Loucy (cell line): ENCODE data around the gene TPSB2.

Experiments
- H2AFZ ChIP-seq: fragments of 200-600 bp; sonication (generic); 2 replicates; pipeline ENCODE4 v1.6.0; 2016; ENCODE audit warnings: antibody characterized with exemption, mild to moderate bottlenecking, low read length, moderate library complexity
- H3F3A ChIP-seq: fragments of 200-600 bp; 2 replicates; pipeline ENCODE4 v1.6.0; 2016; ENCODE audit warnings: antibody characterized with exemption, low read depth, mild to moderate bottlenecking
- H3K27me3 ChIP-seq: fragments of 200-600 bp; sonication (generic); 2 replicates; pipeline ENCODE4 v1.6.1; 2014; ENCODE audit warnings: low read length, mild to moderate bottlenecking; ENCODE audit not compliant: insufficient read depth, poor library complexity, severe bottlenecking
- H3K36me3 ChIP-seq: fragments of 200-600 bp; sonication (generic); 2 replicates; pipeline ENCODE4 v1.6.1; 2016; ENCODE audit warnings: low read length; ENCODE audit not compliant: insufficient read depth
- H3K4me1 ChIP-seq: fragments of 200-600 bp; sonication (generic); 2 replicates; pipeline ENCODE4 v1.5.1; 2014; ENCODE audit warnings: low read length, mild to moderate bottlenecking; ENCODE audit not compliant: insufficient read depth, poor library complexity, severe bottlenecking
- H3K4me2 ChIP-seq: fragments of 200-600 bp; sonication (generic); 2 replicates; pipeline ENCODE4 v1.6.0; 2014; ENCODE audit warnings: antibody characterized with exemption, low read length, low read depth, mild to moderate bottlenecking; ENCODE audit not compliant: poor library complexity, severe bottlenecking
- H3K4me3 ChIP-seq: fragments of 200-600 bp; sonication (generic); 2 replicates; pipeline ENCODE4 v1.5.1; 2014; ENCODE audit warnings: low read length, mild to moderate bottlenecking, mixed read lengths; ENCODE audit not compliant: poor library complexity, severe bottlenecking
- H3K79me2 ChIP-seq: fragments of 200-600 bp; sonication (generic); 2 replicates; pipeline ENCODE4 v1.6.1; 2014; ENCODE audit warnings: low read length; ENCODE audit not compliant: insufficient read depth
- H3K9ac ChIP-seq: fragments of 200-600 bp; sonication (generic); 2 replicates; pipeline ENCODE4 v1.6.0; 2014; ENCODE audit warnings: mild to moderate bottlenecking, low read depth, low read length, moderate library complexity; ENCODE audit not compliant: poor library complexity, severe bottlenecking
- H3K9me2 ChIP-seq: fragments of 200-600 bp; sonication (generic); replicated peaks from 2 replicates; pipeline ENCODE4 v1.6.1; 2016; ENCODE audit warnings: low read depth, low read length, mixed read lengths
- H3K9me3 ChIP-seq: fragments of 200-600 bp; sonication (generic); 2 replicates; pipeline ENCODE4 v1.6.1; 2014; ENCODE audit warnings: mild to moderate bottlenecking, antibody characterized with exemption, low read length, low read depth; ENCODE audit not compliant: insufficient read depth
- H4K20me1 ChIP-seq: fragments of 200-600 bp; sonication (generic); 2 replicates; pipeline ENCODE4 v1.6.0; 2014; ENCODE audit warnings: antibody characterized with exemption, low read length, mild to moderate bottlenecking; ENCODE audit not compliant: insufficient read depth, poor library complexity, severe bottlenecking
- EZH2phosphoT487 ChIP-seq: fragments of 200-600 bp; IDR thresholded peaks from 2 replicates; pipeline ENCODE4 v1.6.1; 2018; ENCODE audit warnings: antibody characterized with exemption, mild to moderate bottlenecking, moderate library complexity, borderline replicate concordance
- TF ChIP-seq, protein P1 (sequence below): fragments of 200-600 bp; sonication (generic); conservative IDR thresholded peaks from 2 replicates; pipeline ENCODE4 v1.5.1; 2014; ENCODE audit warnings: mild to moderate bottlenecking, antibody characterized with exemption, low read length

The TPSB2 gene

DNA sequence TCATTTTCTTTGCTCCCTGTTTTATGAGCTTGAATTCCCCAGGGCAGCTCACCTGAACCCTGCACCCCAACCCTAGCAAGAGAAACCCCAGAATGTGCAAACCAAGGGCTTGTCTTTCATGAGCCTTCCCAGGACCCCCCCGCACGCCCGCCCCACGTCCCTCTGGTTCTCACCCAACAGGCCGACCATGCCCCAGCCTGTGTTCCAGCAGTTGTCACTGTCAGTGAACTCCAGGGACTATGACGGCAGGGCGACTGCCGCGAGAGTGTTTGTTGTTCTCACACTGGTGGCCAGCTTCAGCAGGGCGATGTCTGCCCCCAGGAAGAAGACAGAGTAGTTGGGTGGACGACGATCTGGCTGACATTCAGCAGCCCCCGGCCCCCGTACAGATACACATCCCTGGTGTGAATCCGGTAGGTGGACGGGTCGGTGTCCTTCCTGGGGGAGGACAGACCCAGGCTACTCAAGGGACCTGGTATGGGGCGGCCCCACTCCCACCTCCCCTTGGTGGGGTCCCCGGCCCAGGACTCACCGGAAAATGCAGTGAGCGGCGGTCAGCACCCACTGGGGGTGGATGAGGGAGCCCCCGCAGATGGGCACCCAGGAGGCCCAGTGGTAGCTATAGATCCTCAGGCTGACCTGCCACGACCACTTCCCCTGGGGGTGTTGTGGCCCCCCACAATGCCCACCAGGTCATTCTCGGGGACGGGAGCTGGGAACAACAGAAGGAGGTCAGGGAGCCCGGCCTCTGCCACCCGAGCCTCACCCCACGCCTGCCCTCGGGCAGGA is 46.0 kb upstream of the TPSB2 start:
- Histone ChIP-seq H3K9me2 (no peaks in the 10 kb centered on the region), H3F3A (no peaks in the 10 kb centered on the region), H3K4me2 (no peak overlapping the region), H3K4me3 (no peak overlapping the region), H3K9ac (no peak overlapping the region), H3K79me2 (no peaks in the 10 kb centered on the region), H2AFZ (no peak overlapping the region), H3K36me3 (no peaks in the 10 kb centered on the region), H3K9me3 (no peaks in the 10 kb centered on the region), H3K27me3 (no peaks in the 10 kb centered on the region), H3K4me1 (no peaks in the 10 kb centered on the region), H4K20me1 (no peaks in the 10 kb centered on the region)
- no peak for TF ChIP-seq EZH2phosphoT487
- TF ChIP-seq, protein P1, sequence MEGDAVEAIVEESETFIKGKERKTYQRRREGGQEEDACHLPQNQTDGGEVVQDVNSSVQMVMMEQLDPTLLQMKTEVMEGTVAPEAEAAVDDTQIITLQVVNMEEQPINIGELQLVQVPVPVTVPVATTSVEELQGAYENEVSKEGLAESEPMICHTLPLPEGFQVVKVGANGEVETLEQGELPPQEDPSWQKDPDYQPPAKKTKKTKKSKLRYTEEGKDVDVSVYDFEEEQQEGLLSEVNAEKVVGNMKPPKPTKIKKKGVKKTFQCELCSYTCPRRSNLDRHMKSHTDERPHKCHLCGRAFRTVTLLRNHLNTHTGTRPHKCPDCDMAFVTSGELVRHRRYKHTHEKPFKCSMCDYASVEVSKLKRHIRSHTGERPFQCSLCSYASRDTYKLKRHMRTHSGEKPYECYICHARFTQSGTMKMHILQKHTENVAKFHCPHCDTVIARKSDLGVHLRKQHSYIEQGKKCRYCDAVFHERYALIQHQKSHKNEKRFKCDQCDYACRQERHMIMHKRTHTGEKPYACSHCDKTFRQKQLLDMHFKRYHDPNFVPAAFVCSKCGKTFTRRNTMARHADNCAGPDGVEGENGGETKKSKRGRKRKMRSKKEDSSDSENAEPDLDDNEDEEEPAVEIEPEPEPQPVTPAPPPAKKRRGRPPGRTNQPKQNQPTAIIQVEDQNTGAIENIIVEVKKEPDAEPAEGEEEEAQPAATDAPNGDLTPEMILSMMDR, result no peak

DNA sequence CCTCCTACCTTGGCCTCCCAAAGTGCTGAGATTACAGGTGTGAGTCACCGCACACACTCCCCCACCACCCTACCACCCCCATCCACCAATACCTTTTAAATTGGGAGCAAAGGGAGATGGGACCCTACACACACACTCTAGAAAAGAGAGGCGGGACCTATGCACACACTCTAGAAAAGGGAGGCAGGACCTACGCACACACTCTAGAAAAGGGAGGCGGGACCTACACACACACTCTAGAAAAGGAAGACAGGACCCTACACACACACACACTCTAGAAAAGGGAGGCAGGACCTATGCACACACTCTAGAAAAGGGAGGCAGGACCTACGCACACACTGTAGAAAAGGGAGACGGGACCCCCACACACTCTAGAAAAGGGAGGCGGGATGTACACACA is 44.8 kb upstream of the TPSB2 start:
- no peaks in the 10 kb centered on the region for H3K4me1 ChIP-seq
- no peak for TF ChIP-seq EZH2phosphoT487
- TF ChIP-seq, protein P1, result no peak
- H3K4me3 ChIP-seq, result no peak overlapping the region
- no peaks in the 10 kb centered on the region for H3K9me3 ChIP-seq
- H3K27me3 ChIP-seq, result no peaks in the 10 kb centered on the region
- no peak overlapping the region for H2AFZ ChIP-seq
- no peaks in the 10 kb centered on the region for H3K79me2 ChIP-seq
- no peaks in the 10 kb centered on the region for H3F3A ChIP-seq
- H3K4me2 ChIP-seq, result no peak overlapping the region
- H3K9me2 ChIP-seq, result no peaks in the 10 kb centered on the region
- no peaks in the 10 kb centered on the region for H4K20me1 ChIP-seq
- H3K36me3 ChIP-seq, result no peaks in the 10 kb centered on the region
- H3K9ac ChIP-seq, result no peak overlapping the region

DNA sequence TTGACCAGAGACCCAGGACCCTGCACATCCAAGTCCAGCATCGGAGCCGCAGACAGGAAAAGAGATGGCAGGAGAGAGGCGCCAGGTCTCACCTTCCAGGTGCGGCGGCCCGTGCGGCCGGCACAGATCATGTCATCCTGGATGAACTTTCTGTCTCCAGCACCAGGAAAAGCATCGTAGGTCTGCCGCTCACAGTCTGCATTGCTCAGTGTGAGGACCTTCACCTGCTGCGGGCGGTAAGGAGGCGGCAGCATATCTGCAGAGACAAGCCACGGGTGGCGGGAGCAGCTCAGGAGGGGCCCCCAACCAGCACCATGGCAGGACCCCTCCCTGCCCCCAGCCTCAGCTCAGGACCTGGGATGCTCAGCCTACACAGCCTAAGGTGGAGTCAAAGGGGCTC is 43.8 kb upstream of the TPSB2 start:
- TF ChIP-seq, protein P1, result no peak
- no peak for TF ChIP-seq EZH2phosphoT487
- Histone ChIP-seq H3K27me3 (no peaks in the 10 kb centered on the region), H3K36me3 (no peaks in the 10 kb centered on the region), H3K4me1 (no peaks in the 10 kb centered on the region), H3K9me3 (no peaks in the 10 kb centered on the region), H4K20me1 (no peaks in the 10 kb centered on the region), H3K4me3 (no peak overlapping the region), H3K79me2 (no peaks in the 10 kb centered on the region), H2AFZ (no peak overlapping the region), H3F3A (no peaks in the 10 kb centered on the region), H3K9me2 (no peaks in the 10 kb centered on the region), H3K4me2 (no peak overlapping the region), H3K9ac (no peak overlapping the region)
